IPS-18c (cell line): ENCODE data around the gene CFAP99.

Source experiments
- H3K4me3 ChIP-seq: 2 replicates; pipeline ENCODE4 v1.7.0; 2013; ENCODE audit warnings: low read depth, mild to moderate bottlenecking, low read length, moderate library complexity; ENCODE audit not compliant: insufficient read depth
- H3K9me3 ChIP-seq: one replicate; pipeline ENCODE4 v1.6.1; 2013; ENCODE audit warnings: mild to moderate bottlenecking, low read length, moderate library complexity; ENCODE audit not compliant: control insufficient read depth, insufficient read depth

Gene CFAP99

GRCh38 chr4:2402048-2402842, 16.5 kb upstream of the CFAP99 start:
- no peaks in the 10 kb centered on the region for H3K9me3 ChIP-seq
- peak overlapping the region; percentile 31; the same call in 1 of the 2 replicates for H3K4me3 ChIP-seq

DNA sequence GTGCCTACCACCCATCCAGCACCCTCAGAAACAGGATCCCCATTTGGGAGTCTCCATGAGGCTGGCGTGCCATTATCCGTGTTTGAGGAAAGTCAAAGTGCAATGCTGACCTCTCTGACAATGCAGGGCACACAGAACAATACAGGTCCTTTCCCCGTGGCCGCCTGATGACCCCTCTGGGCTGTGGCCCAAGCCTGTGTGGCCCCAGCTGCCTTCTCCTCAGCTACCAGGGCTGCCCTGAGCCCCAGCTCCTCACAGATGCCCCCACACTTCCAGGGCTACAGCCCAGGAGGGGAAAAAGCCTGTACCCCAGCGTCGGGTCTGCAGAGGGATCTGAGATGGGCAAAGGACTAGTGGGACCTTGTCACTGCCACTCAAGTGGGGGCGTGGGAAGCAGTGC, 15.8 kb upstream of the CFAP99 start:
- Histone ChIP-seq H3K4me3 (no peak overlapping the region), H3K9me3 (no peaks in the 10 kb centered on the region)

- no peak overlapping the region for H3K4me3 ChIP-seq
- H3K9me3 ChIP-seq, result no peaks in the 10 kb centered on the region
Measured at GRCh38 chr4:2406406-2406805, 12.3 kb upstream of the CFAP99 start.

GRCh38 chr4:2406920-2407319, 11.8 kb upstream of the CFAP99 start:
- H3K4me3 ChIP-seq, result no peak overlapping the region
- H3K9me3 ChIP-seq, result no peaks in the 10 kb centered on the region

DNA sequence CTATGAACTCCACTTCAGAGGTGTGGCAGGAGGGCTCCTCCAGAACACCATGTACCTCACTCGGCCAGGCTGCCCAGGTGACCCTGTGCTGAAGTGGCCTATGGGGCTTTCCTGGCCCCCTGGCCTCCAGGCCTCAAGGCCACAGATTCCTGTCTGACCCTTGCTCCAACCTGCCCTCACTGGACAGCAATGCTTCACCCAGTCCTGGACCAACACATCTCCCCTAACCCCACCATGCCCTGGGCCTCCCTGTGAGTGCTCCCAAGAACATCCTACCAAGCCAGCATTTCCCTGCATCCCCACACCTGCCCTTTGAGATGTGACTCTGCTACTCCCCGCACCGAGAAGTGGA, 10.8 kb upstream of the CFAP99 start:
- no peak overlapping the region for H3K4me3 ChIP-seq

DNA sequence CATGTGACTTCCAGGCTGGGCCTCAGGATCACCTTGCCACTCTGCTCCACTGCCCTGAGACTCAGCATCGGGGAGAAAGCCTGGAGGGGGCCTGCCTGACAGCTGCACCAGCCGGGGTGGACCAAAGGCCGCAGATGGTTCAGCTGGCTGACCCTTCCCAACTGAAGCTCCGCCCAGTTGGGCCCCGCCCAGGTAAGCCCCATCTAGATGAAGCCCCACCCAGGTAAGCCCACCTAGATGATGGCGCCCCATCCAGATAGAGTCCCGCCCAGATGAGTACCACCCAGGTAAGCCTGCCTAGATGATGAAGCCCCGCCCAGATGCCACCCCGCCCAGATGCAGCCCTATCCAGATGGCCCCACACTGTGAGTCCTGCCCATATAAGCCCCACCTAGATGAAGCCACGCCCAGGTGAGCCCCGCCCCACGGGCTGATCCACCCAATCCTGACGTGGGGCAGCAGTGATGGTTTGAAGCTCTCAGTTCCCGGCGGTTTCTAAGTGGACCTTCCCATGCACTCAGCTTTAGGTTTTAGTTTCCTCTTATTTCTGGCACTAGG, 10.3 kb upstream of the CFAP99 start:
- Histone ChIP-seq H3K9me3 (no peaks in the 10 kb centered on the region), H3K4me3 (no peak overlapping the region)

More for the DNA sequence above, 10.8 kb upstream of the CFAP99 start:
- no peaks in the 10 kb centered on the region for H3K9me3 ChIP-seq

DNA sequence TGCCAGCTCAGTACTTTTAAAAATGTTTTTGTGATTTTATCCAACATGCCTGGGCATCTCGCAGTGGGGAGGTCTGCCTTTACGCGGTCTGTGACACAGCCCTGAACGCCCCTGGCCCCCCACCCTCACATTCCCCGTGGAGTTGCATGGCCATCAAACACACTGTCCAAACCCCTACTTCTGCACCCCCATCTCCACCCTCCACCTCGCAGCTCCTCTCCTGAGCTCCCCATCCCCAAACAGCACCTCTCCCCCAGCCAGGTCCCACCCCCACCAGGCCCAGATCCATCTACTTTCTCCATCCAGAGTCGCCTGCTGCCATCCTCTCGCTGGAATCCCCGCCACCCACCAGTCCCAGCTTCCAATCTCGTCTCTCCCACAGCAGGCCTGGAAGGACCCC, 9.8 kb upstream of the CFAP99 start:
- H3K9me3 ChIP-seq, result no peaks in the 10 kb centered on the region
- no peak overlapping the region for H3K4me3 ChIP-seq

DNA sequence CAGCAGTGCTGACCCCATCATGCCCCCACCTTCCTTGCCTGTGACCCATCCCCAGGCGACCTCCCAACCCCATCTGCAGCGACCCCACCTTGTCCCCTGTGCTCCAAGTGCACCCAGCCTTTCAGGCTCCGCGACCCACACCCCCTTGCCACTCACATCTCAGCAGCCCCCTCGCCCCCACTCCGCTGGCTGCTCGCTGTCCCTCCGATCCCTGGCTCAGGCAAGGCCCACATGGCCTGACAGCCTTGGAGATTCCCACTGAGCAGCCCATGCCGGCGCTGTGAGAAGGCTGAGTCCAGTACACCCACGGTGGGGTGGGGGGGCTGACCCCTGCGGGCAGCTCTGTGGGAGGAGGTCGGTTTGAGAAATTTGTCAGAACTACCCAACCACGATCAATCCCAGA, 9.4 kb upstream of the CFAP99 start:
- H3K4me3 ChIP-seq, result no peak overlapping the region
- no peaks in the 10 kb centered on the region for H3K9me3 ChIP-seq

DNA sequence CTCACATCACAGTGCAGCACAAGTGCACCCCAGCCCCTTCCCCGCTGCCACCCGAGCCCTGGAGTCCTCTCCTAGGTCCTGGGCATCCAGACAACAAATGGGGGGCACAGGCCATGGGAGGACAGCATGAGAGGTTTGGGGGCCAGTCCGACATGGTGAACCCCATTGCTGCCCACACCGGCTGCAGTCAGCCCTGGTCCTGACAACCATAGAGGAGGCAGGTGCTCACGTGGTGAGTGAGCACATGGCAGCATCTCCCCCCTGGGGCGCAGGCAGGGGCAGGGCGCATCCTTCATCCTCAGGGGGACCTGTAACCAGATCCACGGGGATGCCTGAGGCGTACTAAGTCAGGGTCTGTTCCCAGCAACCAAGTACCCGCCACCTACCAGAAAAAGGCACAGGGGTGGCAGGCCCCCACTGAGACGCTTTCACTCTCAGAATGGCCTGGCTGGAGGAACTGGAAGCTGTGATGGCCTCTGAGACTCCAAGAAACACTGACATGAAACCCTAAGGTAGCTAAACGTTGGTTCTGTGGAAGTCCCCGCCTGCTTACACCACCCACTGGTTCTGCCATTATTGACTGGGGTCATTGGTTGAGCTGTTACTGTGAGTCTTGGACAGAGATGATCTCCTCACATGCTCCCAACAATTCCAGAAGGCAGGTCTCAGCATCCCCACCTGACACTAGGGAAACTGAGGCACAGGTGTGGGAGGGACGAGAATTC, 6.8 kb upstream of the CFAP99 start:
- Histone ChIP-seq H3K9me3 (peaks cover 2% of the 10 kb centered on the region), H3K4me3 (no peak overlapping the region)

- Histone ChIP-seq H3K4me3 (no peak overlapping the region; the same call in 1 of the 2 replicates), H3K9me3 (peaks cover 2% of the 10 kb centered on the region)
Measured at GRCh38 chr4:2412534-2412884, 6.2 kb upstream of the CFAP99 start.

- Histone ChIP-seq H3K4me3 (peak overlapping the region; percentile 9; the same call in 1 of the 2 replicates), H3K9me3 (peaks cover 2% of the 10 kb centered on the region)
Measured at GRCh38 chr4:2412885-2413716, 5.7 kb upstream of the CFAP99 start.

GRCh38 chr4:2413821-2414610, 4.7 kb upstream of the CFAP99 start:
- Histone ChIP-seq H3K9me3 (peaks cover 2% of the 10 kb centered on the region), H3K4me3 (no peak overlapping the region)

- no peak overlapping the region for H3K4me3 ChIP-seq
- H3K9me3 ChIP-seq, result peaks cover 2% of the 10 kb centered on the region
Measured at GRCh38 chr4:2415213-2415612, 3.5 kb upstream of the CFAP99 start.

- H3K4me3 ChIP-seq, result 0 out of 2 replicates have a peak overlapping the region, but pooled peaks have one; percentile 59
- peaks cover 2% of the 10 kb centered on the region for H3K9me3 ChIP-seq
Measured at GRCh38 chr4:2415881-2416563, 2.7 kb upstream of the CFAP99 start.

DNA sequence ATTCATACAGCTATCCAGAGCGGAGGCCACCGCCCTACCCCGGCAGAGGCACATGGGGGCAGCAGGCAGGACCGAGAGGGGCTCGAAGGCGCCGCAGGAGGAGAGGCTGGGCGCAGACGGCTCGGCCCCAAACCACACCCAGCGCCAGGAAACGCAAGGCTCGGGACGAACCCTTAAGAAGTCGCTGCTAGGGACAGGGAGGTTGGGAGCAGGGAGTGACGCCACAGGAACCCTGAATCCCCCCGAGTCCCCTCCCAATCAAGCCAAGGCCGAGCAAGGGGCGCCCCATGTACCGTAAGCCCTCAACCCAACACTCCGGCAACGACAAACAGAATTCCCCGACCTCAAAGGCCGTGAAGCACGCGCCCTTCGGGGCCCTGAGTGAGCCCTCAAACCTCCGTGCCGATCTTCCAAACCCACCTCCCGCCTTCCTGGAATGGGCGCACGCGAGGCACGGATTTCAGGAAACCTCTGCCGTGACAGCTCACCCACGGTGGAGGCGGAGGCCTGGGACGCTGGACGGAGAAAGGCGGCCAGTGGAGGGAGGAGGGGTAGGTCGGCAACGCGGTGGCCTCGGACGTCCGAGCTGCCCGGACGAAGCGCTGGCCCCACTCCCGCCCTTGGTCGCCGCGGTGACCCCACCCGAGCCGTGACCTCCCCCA, 2.1 kb upstream of the CFAP99 start:
- peaks cover 2% of the 10 kb centered on the region for H3K9me3 ChIP-seq

More for the DNA sequence above, 2.1 kb upstream of the CFAP99 start:
- H3K4me3 ChIP-seq, result peak overlapping the region; percentile 59
